Measurements from ENCODE around the gene FCER1A. TPM values are rescaled to one million over a fixed set of nuclear protein-coding genes. Genes with fewer than 3 reads are reported as not detected.

FCER1A gene
- total RNA-seq (2014; rRNA removed; shearing (Covaris generic)) (not detected in 2 replicates), polyA plus RNA-seq (2016; fragmentation: Nextera tagmentation; extraction: Ambion mirVana) (not detected in 2 replicates)
- long read RNA-seq: 0 reads

DNA sequence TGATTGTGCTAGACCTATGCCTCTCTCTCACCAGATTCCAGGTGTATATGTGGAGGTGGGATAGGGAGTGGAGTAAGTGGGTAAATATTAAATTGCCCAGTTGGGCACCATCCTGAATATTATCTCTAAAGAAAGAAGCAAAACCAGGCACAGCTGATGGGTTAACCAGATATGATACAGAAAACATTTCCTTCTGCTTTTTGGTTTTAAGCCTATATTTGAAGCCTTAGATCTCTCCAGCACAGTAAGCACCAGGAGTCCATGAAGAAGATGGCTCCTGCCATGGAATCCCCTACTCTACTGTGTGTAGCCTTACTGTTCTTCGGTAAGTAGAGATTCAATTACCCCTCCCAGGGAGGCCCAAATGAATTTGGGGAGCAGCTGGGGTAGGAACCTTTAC, at the start of gene FCER1A:
Gene FCER1A, plus strand, starts transcription at position 242 of the 400 bp plus-strand sequence. Its CDS starts 29 bp downstream, at position 271.
- no peak for TF ChIP-seq CREB1 (CRISPR knock-in tag; IDR thresholded peaks at IDR 0.05; ENCODE audit: low read depth)
- TF ChIP-seq POLR2AphosphoS5 (IDR thresholded peaks at IDR 0.05; ENCODE audit: low read depth): no peak
- TF ChIP-seq STAT1 (IDR thresholded peaks at IDR 0.05; ENCODE audit: unreplicated experiment): no peak
- TF ChIP-seq, protein P1, sequence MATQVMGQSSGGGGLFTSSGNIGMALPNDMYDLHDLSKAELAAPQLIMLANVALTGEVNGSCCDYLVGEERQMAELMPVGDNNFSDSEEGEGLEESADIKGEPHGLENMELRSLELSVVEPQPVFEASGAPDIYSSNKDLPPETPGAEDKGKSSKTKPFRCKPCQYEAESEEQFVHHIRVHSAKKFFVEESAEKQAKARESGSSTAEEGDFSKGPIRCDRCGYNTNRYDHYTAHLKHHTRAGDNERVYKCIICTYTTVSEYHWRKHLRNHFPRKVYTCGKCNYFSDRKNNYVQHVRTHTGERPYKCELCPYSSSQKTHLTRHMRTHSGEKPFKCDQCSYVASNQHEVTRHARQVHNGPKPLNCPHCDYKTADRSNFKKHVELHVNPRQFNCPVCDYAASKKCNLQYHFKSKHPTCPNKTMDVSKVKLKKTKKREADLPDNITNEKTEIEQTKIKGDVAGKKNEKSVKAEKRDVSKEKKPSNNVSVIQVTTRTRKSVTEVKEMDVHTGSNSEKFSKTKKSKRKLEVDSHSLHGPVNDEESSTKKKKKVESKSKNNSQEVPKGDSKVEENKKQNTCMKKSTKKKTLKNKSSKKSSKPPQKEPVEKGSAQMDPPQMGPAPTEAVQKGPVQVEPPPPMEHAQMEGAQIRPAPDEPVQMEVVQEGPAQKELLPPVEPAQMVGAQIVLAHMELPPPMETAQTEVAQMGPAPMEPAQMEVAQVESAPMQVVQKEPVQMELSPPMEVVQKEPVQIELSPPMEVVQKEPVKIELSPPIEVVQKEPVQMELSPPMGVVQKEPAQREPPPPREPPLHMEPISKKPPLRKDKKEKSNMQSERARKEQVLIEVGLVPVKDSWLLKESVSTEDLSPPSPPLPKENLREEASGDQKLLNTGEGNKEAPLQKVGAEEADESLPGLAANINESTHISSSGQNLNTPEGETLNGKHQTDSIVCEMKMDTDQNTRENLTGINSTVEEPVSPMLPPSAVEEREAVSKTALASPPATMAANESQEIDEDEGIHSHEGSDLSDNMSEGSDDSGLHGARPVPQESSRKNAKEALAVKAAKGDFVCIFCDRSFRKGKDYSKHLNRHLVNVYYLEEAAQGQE (IDR thresholded peaks at IDR 0.05; ENCODE audit: unreplicated experiment): no peak
- TF ChIP-seq JUNB (IDR thresholded peaks at IDR 0.05; ENCODE audit: unreplicated experiment): no peak
- no peak for TF ChIP-seq CTCF (conservative IDR thresholded peaks at IDR 0.05; ENCODE audit: low read depth in 2 of 2)
- TF ChIP-seq ZNF331 (CRISPR knock-in tag; IDR thresholded peaks at IDR 0.05; ENCODE audit: low read depth): no peak
- TF ChIP-seq, protein P2, sequence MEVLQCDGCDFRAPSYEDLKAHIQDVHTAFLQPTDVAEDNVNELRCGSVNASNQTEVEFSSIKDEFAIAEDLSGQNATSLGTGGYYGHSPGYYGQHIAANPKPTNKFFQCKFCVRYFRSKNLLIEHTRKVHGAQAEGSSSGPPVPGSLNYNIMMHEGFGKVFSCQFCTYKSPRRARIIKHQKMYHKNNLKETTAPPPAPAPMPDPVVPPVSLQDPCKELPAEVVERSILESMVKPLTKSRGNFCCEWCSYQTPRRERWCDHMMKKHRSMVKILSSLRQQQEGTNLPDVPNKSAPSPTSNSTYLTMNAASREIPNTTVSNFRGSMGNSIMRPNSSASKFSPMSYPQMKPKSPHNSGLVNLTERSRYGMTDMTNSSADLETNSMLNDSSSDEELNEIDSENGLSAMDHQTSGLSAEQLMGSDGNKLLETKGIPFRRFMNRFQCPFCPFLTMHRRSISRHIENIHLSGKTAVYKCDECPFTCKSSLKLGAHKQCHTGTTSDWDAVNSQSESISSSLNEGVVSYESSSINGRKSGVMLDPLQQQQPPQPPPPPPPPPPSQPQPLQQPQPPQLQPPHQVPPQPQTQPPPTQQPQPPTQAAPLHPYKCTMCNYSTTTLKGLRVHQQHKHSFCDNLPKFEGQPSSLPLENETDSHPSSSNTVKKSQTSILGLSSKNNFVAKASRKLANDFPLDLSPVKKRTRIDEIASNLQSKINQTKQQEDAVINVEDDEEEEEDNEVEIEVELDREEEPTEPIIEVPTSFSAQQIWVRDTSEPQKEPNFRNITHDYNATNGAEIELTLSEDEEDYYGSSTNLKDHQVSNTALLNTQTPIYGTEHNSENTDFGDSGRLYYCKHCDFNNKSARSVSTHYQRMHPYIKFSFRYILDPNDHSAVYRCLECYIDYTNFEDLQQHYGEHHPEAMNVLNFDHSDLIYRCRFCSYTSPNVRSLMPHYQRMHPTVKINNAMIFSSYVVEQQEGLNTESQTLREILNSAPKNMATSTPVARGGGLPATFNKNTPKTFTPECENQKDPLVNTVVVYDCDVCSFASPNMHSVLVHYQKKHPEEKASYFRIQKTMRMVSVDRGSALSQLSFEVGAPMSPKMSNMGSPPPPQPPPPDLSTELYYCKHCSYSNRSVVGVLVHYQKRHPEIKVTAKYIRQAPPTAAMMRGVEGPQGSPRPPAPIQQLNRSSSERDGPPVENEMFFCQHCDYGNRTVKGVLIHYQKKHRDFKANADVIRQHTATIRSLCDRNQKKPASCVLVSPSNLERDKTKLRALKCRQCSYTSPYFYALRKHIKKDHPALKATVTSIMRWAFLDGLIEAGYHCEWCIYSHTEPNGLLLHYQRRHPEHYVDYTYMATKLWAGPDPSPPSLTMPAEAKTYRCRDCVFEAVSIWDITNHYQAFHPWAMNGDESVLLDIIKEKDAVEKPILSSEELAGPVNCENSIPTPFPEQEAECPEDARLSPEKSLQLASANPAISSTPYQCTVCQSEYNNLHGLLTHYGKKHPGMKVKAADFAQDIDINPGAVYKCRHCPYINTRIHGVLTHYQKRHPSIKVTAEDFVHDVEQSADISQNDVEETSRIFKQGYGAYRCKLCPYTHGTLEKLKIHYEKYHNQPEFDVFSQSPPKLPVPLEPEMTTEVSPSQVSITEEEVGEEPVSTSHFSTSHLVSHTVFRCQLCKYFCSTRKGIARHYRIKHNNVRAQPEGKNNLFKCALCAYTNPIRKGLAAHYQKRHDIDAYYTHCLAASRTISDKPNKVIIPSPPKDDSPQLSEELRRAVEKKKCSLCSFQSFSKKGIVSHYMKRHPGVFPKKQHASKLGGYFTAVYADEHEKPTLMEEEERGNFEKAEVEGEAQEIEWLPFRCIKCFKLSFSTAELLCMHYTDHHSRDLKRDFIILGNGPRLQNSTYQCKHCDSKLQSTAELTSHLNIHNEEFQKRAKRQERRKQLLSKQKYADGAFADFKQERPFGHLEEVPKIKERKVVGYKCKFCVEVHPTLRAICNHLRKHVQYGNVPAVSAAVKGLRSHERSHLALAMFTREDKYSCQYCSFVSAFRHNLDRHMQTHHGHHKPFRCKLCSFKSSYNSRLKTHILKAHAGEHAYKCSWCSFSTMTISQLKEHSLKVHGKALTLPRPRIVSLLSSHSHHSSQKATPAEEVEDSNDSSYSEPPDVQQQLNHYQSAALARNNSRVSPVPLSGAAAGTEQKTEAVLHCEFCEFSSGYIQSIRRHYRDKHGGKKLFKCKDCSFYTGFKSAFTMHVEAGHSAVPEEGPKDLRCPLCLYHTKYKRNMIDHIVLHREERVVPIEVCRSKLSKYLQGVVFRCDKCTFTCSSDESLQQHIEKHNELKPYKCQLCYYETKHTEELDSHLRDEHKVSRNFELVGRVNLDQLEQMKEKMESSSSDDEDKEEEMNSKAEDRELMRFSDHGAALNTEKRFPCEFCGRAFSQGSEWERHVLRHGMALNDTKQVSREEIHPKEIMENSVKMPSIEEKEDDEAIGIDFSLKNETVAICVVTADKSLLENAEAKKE (CRISPR knock-in tag; IDR thresholded peaks at IDR 0.05): no peak
- TF ChIP-seq EZH2phosphoT487 (IDR thresholded peaks at IDR 0.05; ENCODE audit: unreplicated experiment): no peak
- TF ChIP-seq NANOG (IDR thresholded peaks at IDR 0.05; ENCODE audit: borderline replicate concordance): no peak
- no peak for TF ChIP-seq ETS1 (IDR thresholded peaks at IDR 0.05)
- no peak for TF ChIP-seq EZH2 (IDR thresholded peaks at IDR 0.05; ENCODE audit: low read depth, unreplicated experiment)
- TF ChIP-seq ZNF114 (CRISPR knock-in tag; IDR thresholded peaks at IDR 0.05): no peak
- ATAC-seq: no peak
- no peak within 1 kb of the TSS for H3K4me3 Mint-ChIP-seq

More for the DNA sequence above, at the start of gene FCER1A:
- Histone ChIP-seq H3K4me1 (ENCODE audit: insufficient read depth) (no peaks in the 10 kb centered on the region), H4K20me1 (replicated peaks; ENCODE audit: insufficient read depth) (no peaks in the 10 kb centered on the region), H2AFZ (no peak within 1 kb of the TSS), H3K36me3 (ENCODE audit: insufficient read depth) (no peaks in the 10 kb centered on the region), H3K4me2 (no peak within 1 kb of the TSS), H3K79me2 (replicated peaks; ENCODE audit: insufficient read depth) (no peaks in the 10 kb centered on the region), H3K4me3 (no peak within 1 kb of the TSS), H3K27ac (ENCODE audit: low read depth) (no peak within 1 kb of the TSS), H3K27me3 (ENCODE audit: insufficient read depth) (no peaks in the 10 kb centered on the region), H3F3A (replicated peaks; ENCODE audit: low read depth) (no peaks in the 10 kb centered on the region), H3K9me2 (ENCODE audit: insufficient read depth) (peaks cover 4% of the 10 kb centered on the region; the same call in 1 of the 2 replicates)
- no peak for DNase-seq (ENCODE audit: low spot score)
- Mint-ChIP-seq H3K36me3 (ENCODE audit: low read depth) (no peaks in the 10 kb centered on the region), H3K27ac (no peak within 1 kb of the TSS), H3K4me1 (peaks cover 8% of the 10 kb centered on the region), H3K9me3 (no peaks in the 10 kb centered on the region), H3K27me3 (ENCODE audit: insufficient read depth, low read depth, poor library complexity) (no peaks in the 10 kb centered on the region)
